ENCODE data around the gene SP4. TPM values are rescaled to one million over a fixed set of nuclear protein-coding genes. Genes with fewer than 3 reads are reported as not detected.
A peak's percentile ranks its signal among the peaks of the same experiment; 100 is the strongest.

The SP4 gene
- total RNA-seq, 3 donors from 2014 or later: 17.3 to 32.8 (median 23.0) TPM

GRCh38 chr7:21414795-21415393, 13.0 kb upstream of the SP4 start:
- TF ChIP-seq POLR2AphosphoS5 (IDR thresholded peaks at IDR 0.05): no peak
- no peak for TF ChIP-seq CTCF (IDR thresholded peaks at IDR 0.05)
- no peak for TF ChIP-seq POLR2A (IDR thresholded peaks at IDR 0.05)
- Histone ChIP-seq H3K27me3 (no peaks in the 10 kb centered on the region), H3K9me3 (no peaks in the 10 kb centered on the region), H3K4me1 (no peaks in the 10 kb centered on the region), H3K27ac (no peak overlapping the region), H3K36me3 (no peaks in the 10 kb centered on the region), H3K4me3 (no peak overlapping the region)
- DNase-seq (ENCODE audit: low spot score in 2 of 2): no peak
- intact Hi-C loops (cut with DNase I; ENCODE audit: low total_unique reads): no loop called here

- TF ChIP-seq POLR2A (IDR thresholded peaks at IDR 0.05) (no peak), POLR2AphosphoS5 (IDR thresholded peaks at IDR 0.05) (no peak), CTCF (IDR thresholded peaks at IDR 0.05) (no peak)
- Histone ChIP-seq H3K4me3 (no peak overlapping the region), H3K36me3 (no peaks in the 10 kb centered on the region), H3K27ac (no peak overlapping the region), H3K4me1 (no peaks in the 10 kb centered on the region), H3K27me3 (no peaks in the 10 kb centered on the region), H3K9me3 (no peaks in the 10 kb centered on the region)
- intact Hi-C loops (cut with DNase I; ENCODE audit: low total_unique reads): no loop called here
- DNase-seq (ENCODE audit: low spot score in 2 of 2): no peak
Measured at GRCh38 chr7:21417647-21418046, 10.2 kb upstream of the SP4 start.

- Histone ChIP-seq H3K4me3 (no peak overlapping the region), H3K27me3 (no peaks in the 10 kb centered on the region), H3K36me3 (no peaks in the 10 kb centered on the region), H3K9me3 (no peaks in the 10 kb centered on the region), H3K27ac (no peak overlapping the region), H3K4me1 (peaks cover 0 to 4% of the 10 kb centered on the region in 2 donors)
- no peak for TF ChIP-seq POLR2AphosphoS5 (IDR thresholded peaks at IDR 0.05)
- no peak for TF ChIP-seq CTCF (IDR thresholded peaks at IDR 0.05)
- no peak for TF ChIP-seq POLR2A (IDR thresholded peaks at IDR 0.05)
- intact Hi-C loops (cut with DNase I; ENCODE audit: low total_unique reads): no loop called here
- DNase-seq (ENCODE audit: low spot score in 2 of 2): no peak
Measured at GRCh38 chr7:21422751-21423150, 5.1 kb upstream of the SP4 start.

GRCh38 chr7:21425290-21425689, 2.6 kb upstream of the SP4 start:
- Histone ChIP-seq H3K4me3 (no peak overlapping the region), H3K27ac (no peak overlapping the region), H3K4me1 (peaks cover 0 to 10% of the 10 kb centered on the region in 2 donors), H3K9me3 (no peaks in the 10 kb centered on the region), H3K36me3 (no peaks in the 10 kb centered on the region), H3K27me3 (no peaks in the 10 kb centered on the region)
- intact Hi-C loops (cut with DNase I; ENCODE audit: low total_unique reads): no loop called here
- TF ChIP-seq POLR2AphosphoS5 (IDR thresholded peaks at IDR 0.05) (no peak), POLR2A (IDR thresholded peaks at IDR 0.05) (no peak), CTCF (IDR thresholded peaks at IDR 0.05) (no peak)
- DNase-seq (ENCODE audit: low spot score in 2 of 2): no peak

GRCh38 chr7:21426286-21427181, 1.3 kb upstream of the SP4 start:
- Histone ChIP-seq H3K27me3 (no peaks in the 10 kb centered on the region), H3K36me3 (no peaks in the 10 kb centered on the region), H3K4me1 (peaks cover 0 to 10% of the 10 kb centered on the region in 2 donors), H3K27ac (peak overlapping the region; percentile 98 to 99), H3K4me3 (peak overlapping the region; percentile 69 to 86 (median 83)), H3K9me3 (no peaks in the 10 kb centered on the region)
- no peak for DNase-seq (ENCODE audit: low spot score in 2 of 2)
- intact Hi-C loops (cut with DNase I; ENCODE audit: low total_unique reads): no loop called here
- TF ChIP-seq POLR2A (IDR thresholded peaks at IDR 0.05) (no peak), POLR2AphosphoS5 (IDR thresholded peaks at IDR 0.05) (no peak), CTCF (IDR thresholded peaks at IDR 0.05) (no peak)
